NCI-H82 treated with DMSO at 0.1 percent for 48 hours (cell line): Measurements from ENCODE around the gene ZNF518A.
"Not testable (repeated sequence)": the region's sequence is repeated elsewhere in the genome, so short reads cannot be mapped to it uniquely, and the experiment has no call there.

Source experiments
- DNase-seq: peaks from one replicate; lab custom pipeline; 2025; ENCODE audit not compliant: unreplicated experiment; lab: John Stamatoyannopoulos, UW

Gene ZNF518A

GRCh38 chr10:96136810-96137209 lies 6.7 kb downstream of the ZNF518A start:
- no peak for DNase-seq

DNA sequence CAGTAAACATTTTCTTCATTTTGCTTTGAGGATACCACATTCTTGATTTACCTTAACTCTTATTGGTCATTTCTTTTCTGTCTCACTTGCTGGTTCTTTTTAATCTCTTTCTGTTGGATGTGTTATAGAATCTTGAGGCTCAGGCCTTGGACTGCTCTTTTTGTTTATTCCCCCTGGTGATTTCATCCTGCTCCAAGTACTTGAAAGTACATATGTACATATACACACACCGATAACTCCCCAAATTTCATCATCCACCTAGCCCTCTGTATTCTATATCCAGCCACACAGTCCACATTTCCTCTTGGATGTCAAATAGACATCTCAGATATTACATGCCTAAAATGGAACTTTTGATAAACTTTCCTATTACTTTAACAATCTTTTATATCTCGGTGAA lies 7.5 kb downstream of the ZNF518A start:
- no peak for DNase-seq

GRCh38 chr10:96138102-96138501 lies 8.0 kb downstream of the ZNF518A start:
- DNase-seq, result no peak

DNA sequence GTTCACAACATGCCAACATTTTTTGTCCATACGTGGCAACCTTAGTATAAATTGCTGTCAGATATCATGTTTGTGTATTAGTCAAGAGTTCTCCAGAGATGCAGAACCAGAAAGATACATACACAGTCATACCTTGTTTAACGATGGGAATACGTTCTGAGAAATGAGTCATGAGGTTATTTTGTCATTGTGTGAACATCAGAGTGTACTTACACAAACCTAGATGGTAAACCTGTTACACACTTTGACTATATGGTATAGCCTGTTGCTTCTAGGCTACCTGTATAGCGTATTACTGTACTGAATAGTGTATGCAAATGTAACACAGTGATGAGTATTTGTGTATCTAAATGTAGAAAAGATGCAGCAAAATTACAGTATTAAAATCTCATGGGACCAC lies 22.3 kb downstream of the ZNF518A start:
- no peak for DNase-seq

DNA sequence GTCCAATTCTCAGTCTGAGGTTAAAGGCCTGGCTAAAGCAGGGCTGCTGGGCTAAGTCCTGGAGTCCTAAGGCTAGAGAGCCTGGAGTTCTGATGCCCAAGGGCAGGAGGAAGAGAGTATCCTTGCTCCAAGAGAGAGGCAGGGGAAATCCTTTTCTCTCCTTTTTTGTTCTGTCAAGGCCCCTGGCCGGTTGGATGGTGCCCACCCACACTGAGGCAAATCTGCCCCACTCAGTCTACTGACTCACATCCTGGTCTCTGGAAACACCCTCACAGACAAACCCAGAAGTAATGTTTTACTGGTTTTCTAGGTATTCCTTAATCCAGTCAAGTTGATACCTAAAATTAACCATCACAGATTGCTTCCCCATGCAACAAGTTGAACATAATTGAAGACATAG lies 23.0 kb downstream of the ZNF518A start:
- no peak for DNase-seq

DNA sequence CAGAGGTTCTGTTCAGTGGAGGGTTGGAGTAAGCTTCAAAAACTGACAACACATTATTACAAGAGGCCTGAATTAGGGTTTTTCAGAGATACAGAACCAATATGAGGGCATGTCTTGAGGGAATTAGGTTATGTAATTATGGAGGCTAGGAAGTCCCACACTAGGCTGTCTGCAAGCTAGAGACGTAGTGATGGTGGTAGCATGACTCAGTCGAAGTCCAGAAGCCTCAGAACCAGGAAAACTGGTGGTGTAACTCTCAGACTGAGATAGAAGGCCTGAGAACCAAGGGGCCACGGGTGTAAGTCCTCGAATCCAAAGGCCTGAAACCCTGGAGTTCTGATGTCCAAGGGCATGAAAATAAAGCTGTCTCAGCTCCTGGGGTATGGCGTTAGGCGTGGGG lies 35.6 kb downstream of the ZNF518A start:
- DNase-seq, result no peak

DNA sequence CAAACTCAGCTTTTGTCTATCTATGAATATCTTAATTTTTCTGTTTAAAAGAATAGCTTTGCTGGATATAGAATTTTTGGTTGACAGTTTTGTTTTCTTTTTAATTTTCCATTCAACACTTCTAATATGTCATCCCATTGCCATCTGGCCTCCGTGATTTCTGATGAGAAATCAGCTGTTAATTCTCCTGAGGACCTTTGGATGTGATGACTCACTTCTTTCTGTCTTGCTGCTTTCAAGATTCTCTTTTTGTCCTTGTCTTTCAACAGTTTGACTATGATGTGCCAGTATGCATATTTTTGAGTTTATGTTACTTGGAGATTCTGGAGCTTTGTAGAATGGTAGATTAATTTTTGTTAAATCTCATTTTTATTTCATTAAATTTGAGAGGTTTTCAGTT lies 38.4 kb downstream of the ZNF518A start:
- DNase-seq, result no peak

- DNase-seq, result no peak
Observed at GRCh38 chr10:96170230-96170629, 40.1 kb downstream of the ZNF518A start.

- DNase-seq, result no peak
Observed at GRCh38 chr10:96172666-96173065, 42.6 kb downstream of the ZNF518A start.

DNA sequence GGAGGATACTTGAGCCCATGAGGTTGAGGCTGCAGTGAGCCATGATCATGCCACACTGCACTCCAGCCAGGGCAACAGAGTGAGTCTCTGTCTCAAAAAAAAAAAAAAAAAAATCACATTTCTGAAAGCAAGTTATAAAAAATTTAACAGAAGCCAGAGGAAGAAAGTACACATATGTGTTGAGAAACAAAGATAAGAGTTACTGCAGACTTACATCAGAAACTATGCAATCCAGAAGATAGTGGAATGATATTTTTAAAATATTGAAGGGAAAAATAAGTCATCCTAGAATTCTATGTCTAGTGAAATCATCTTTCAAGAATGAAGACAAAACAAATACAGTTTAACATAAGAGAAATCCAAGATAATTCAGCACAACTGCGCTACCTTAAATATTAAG lies 46.9 kb downstream of the ZNF518A start:
- no peak for DNase-seq

GRCh38 chr10:96188421-96188820 lies 58.3 kb downstream of the ZNF518A start:
- DNase-seq, result no peak

DNA sequence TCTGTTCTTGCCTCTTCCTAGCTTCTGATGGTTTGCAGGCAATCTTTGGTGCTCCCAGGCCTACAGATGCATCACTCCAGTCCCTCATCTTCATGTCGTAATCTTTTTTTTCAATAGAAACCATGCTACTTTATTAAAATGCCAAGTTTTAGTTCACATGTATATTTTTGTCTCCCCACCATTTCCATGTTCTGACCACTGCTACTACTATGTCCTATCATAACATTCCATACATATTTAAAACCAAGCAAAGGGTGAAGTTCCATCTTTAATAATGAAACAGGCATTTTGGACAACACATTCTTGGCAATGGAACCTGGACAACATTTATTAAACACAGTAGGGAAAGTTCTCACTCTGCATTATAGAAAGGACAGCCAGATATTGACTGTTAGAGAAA lies 58.8 kb downstream of the ZNF518A start:
- DNase-seq, result no peak

GRCh38 chr10:96189505-96189904 lies 59.4 kb downstream of the ZNF518A start:
- not testable (repeated sequence) for DNase-seq

- DNase-seq, result no peak
Observed at GRCh38 chr10:96201525-96201924, 71.4 kb downstream of the ZNF518A start.

- DNase-seq, result no peak
Observed at GRCh38 chr10:96205580-96205979, 75.5 kb downstream of the ZNF518A start.

DNA sequence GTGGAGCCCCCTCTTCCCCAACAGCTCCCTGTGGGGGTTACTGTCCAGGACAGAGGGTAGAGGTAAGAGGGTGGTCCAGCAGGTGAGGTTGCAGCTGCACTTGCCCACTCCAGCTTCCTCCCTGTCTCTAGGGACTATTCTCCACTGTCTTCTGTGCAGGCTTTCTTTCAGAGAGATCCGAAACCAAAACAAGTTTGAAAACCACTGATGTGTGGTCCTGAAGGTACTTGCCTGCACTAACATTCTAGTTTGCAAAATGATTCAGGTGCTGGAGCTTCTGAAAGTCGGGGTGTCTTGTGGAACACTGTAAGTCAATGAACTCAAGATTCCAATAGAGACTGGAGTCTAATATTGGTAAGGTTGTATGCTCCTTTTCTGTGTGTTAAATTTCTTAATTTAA lies 78.2 kb downstream of the ZNF518A start:
- DNase-seq, result no peak

- no peak for DNase-seq
Observed at GRCh38 chr10:96208946-96209345, 78.8 kb downstream of the ZNF518A start.

DNA sequence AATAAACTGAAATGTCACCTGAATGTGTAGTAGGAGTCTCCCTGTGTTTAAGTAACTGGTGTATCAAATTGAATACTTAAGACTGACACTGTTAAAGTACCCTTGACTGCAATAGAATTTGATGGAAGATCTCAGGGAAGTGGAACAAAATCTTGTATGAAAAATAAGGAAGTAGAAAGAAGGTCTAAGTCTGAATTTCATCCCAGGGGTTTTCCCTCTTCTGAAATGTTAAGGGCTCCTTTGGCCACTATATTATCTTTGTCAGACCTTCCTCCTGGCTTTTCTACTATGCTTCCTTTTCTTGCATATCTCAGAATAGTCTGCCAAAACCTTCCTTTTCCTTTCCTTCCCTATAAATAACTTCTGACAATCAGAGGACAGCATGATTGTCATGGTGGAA lies 81.7 kb downstream of the ZNF518A start:
- DNase-seq, result no peak

GRCh38 chr10:96212911-96213310 lies 82.8 kb downstream of the ZNF518A start:
- no peak for DNase-seq
